Measurements from ENCODE around the gene MXRA7.
"Not testable (repeated sequence)": the region's sequence is repeated elsewhere in the genome, so short reads cannot be mapped to it uniquely, and the experiment has no call there.

MXRA7 gene, protein sequence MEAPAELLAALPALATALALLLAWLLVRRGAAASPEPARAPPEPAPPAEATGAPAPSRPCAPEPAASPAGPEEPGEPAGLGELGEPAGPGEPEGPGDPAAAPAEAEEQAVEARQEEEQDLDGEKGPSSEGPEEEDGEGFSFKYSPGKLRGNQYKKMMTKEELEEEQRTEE

DNA sequence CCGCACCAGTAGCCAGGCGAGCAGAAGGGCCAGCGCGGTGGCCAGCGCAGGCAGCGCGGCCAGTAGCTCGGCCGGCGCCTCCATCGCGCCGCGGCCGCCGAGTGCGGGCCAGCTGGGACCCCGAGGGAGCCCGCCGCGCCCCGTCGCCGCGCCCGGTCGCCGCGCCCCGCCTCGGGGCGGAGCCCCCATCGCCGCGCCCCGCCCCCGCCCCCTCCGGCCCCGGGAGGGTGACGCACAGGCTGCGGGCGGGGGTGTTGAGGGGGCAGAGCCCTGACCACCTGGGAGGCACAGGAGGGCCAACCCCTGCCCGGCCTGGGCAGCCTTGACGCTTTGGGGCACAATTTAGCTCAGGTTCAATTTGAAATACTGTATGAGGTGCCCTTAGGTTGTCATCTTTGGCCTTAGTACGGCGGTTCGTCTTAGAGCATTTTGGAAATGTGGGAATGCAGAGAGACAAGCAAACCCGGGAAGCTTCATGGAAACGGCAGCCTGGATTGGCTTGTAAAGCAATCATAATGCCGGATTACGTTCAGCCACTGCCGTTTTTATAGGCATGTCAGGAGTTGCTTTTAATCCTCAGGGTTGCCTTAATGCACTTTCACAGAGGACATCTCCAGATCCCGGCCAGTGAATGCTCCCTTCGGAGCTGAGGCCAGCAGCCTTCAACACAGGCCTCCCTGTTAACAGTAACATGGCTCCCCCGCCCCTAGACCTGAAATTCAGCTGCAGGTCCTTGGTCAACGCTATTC lies at the start of gene MXRA7:
Gene MXRA7, minus strand, starts transcription at position 103 of the 749 bp plus-strand sequence. Its CDS starts 19 bp downstream, at position 84.
- peak; percentile 47 for DNase-seq

DNA sequence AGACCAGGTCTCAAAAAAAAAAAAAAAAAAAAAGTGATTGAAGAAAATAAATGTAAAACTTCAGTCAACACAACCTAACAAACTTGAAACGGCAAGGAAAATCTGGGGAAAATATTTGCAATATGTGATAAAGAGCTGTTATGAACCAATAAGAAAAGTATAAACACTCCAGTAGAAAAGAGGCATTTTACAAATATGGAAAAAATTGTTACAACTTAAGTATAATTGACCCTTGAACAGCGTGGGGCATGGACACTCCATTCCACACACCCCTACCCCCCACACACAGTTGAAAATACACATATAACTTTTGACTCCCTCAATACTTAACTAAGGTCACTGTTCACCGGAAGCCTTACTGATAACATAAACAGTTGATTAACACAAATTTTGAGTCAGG lies 47.8 kb upstream of the MXRA7 start:
- no peak for DNase-seq

DNA sequence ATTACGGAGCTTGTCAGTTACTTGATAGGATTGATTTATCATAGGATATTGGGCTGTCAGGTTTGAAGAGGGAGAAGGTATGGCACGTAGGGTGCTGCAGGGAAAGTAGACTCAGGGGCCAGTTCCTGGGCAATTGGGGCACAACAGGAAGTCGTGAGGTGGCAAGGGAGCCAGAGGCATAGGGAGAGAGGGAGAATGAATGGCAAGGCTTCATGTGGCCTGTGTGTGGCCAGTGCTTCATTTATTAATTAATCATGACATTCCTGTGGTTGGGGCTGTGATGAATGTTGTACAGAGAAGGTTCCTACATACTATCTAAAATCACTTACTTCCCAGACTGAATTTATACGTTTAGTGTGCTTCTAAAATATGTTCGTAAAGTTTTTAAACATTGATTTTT lies 46.5 kb upstream of the MXRA7 start:
- DNase-seq: no peak

DNA sequence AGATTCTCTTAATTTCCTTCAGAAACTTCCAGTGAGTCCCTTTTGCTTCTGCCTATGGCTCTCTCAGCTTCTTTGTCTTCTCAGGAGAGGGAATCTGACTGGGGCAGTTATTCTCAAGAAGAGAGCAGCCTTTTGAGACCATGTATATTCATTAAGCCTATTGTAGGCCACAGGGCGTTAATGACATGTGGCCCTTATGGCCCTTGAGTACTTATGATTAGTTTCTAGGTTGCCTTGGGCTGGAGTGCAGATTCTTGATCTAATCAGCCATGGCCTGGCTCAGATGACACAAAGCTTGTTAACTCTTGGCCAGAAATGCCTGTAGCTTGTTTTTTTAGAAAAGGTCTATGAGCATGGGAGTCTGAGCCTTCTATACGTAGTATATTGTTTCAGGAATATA lies 44.5 kb upstream of the MXRA7 start:
- no peak for DNase-seq

DNA sequence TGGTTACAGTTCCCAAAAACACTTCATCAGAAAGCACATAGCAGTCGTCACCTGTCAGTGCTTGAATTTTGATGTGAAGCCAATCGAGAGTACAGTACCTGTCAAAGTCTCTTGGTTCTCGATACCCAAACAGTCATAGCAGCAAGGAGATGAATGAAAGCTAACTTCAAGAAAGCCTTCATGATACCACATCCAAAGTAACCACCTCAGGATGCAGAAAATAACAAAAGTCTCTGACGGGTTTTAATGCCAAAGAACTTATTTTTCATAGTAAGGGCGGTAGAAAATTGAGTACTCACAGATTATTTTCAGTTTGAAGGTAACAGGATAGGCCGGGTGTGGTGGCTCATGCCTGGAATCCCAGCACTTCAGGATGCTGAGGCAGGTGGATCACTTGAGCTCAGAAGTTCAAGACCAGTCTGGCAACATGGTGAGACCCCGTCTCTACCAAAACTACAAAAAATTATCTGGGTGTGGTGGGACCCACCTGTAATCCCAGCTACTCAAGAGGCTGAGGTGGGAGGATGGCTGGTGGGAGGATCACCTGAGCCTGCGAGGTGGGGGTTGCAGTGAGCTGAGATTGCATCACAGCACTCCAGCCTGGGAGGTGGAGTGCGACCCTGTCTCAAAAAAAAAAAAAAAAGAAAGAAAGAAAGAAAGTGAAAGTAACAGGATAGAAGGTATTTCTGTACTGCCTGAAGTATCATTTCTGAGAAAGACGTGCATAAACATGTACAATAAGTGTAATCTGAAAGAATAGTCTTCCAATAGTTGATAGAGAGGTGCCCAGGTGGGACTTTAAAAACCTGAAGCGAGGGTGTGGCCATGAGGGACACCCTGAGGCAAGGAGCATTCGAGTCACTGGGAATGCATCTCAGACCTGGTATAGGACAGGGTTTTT lies 42.5 kb upstream of the MXRA7 start:
- no peak for DNase-seq

DNA sequence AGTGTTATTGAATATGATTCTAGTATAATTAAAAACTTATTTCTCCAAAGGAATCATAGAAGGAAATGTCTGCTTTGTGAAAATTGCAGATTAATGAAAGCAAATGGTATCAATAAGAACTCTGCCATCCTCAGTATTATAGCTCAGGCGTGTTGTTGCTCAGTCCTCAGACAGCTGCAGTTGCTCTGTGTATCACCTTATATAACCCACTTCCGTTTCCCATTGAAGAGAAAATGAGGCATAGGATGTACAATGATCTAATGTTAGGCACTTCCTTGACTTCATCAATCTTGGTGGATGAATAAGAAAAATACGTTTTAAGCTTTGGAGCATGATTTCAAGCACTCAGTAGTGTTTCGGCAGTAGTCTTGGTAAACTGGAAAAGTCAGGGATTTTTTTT lies 41.2 kb upstream of the MXRA7 start:
- DNase-seq: no peak

DNA sequence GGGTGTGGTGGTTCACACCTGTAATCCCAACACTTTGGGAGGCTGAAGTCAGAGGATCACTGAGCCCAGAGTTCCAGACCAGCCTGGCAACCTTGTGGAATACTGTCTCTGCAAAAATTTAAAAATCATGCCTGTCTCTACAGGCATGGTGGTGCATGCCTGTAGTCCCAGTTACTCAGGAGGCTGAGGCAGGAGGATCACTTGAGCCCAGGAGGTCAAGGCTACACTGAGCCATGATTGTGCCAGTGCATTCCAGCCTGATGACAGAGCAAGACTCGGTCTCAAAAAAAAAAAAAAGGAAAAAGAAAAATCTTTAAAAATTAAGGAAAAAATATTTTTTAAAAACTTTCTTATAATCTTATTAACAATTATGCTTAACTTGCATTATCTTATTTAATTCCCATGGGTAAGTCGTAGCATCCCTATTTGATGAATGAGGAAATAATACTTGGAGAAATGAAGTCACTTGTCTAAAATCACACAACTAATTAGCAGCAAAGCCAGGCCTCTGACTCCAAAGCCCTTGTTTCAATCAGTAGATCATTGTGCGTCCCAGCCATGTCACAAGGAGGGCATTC lies 40.7 kb upstream of the MXRA7 start:
- no peak for DNase-seq

DNA sequence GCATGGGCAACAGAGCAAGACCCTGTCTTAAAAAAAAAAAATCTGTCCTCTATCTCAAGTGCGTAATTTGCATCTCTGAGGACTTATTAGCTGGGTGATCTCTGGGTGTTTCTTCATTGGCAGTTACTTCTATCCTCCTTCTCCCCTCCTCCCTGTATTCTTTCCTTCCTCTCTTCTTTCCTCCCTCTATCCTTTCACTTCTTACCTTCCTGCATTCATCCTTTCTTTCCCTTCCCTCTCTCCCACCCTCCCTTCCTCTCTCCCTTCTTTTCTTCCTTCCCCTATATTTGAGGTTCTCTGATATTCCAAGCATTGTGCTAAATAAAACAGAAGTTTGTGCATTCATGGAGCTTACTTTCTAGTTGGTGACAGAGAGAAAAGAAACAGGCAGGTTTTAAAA lies 37.9 kb upstream of the MXRA7 start:
- DNase-seq: no peak

DNA sequence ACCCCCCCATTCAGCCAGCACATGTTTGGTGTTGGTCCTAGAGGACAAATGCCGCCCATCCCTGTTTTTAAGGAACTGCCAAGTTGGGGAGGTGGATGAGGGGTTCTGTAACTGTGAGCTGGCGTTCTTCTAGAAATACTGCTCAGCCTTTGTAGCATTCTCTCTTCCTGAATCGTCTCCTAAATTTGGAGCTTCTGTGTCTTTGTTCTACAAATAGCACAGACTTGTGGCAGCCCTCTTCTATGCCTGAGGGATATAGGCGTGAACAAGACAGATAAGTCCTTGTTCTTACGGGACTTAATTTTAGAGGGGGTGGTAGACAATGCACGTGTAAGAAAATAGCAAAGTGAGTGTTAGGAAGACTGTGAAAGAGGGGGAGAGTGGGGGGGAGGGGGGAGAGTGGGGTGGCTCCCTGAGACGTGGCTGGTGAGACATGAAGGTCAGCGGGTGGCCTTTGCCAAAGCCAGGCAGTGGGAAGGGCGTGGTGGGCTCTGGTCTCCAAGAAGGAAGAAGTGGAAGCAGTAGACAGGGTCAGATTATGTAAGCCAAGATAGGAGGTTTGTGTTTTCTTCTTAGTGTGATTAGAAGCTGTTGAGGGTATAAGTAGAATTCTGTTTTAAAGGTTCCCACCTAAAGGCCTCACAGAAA lies 37.1 kb upstream of the MXRA7 start:
- no peak for DNase-seq

DNA sequence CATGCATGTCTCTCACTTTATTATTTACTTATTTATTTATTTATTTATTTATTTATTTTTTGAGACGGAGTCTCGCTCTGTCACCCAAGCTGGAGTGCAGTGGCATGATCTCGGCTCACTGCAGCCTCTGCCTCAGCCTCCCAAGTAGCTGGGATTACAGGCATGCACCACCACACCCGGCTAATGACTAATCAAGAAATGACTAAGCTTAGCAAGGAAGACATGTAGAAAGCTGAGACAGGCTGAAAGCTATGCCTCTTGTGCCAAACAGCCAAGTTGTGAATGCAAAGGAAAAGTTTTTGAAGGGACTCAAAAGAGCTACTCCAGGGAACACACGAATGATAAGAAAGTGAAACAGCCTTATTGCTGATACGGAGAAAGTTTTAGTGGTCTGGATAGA lies 35.0 kb upstream of the MXRA7 start:
- DNase-seq: not testable (repeated sequence)

DNA sequence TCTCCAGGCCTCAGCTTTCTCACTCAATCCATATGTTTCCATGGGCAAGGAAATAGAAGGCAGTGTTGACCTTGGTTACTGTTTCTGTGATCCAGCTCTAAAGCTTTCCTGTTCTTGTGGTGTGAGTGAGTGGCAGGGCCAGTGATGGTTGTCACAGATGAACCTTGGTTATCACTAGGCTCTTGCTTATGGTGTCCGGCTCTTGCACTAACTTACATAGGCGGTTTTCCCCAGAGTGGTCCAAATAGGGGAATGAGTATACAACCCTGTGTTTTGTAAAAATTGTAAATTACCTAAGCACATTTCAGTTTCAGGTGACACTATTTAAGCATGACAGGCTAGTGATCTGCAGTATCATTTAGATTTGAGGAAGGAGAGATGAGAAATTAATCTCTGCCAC lies 34.0 kb upstream of the MXRA7 start:
- no peak for DNase-seq

DNA sequence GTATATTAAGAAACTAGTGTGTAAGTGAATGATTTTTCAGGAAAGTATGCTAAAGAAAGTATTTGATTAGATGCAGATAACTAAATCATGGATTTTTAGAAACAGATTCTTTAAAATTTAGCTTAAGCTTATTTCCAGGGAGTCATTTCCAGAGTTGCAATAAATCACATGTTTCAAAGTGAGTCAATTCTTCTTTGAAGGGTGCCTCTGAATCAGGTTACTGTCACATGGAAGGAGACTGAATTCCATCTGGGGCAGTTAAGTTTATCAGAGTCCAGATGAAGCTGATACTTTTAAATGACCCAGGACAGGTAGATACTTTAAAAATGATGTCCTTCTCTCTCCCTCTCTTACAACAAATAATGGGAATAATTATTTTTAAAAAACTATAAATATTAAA lies 32.2 kb upstream of the MXRA7 start:
- DNase-seq: no peak

DNA sequence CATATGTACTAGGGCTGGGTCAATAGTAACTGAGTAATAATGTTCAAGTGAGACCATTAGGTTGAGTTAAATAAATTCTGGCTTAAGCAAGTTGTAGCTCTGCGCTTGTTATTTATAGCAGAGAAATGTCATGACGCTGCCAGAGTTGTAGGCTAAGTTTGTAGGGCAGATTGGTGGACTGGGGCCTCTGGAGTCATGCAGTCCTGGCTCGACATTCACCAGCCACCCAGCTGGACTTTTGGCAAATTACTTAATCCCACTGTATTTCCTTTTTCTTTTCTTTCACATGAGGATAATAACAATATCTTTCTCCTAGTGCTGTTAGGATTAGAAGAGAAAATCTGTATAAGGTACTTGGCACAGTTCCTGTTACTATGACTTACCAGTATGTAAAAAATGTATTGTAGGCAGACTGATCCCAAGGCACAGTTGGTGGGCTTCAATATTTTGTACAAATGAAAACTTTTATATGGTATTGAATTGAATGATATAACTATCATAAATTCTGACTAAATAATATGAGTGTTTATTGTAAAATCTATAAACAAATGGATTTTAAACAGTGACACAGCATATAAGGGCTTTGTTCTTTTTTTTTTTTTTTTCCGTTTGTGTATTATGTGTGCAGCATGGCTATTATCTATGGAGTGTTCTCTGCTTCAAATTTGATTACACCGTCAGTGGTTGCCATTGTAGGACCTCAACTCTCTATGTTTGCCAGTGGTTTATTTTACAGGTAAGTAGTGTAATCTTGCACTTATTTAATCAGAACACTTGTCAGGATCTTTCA lies 29.8 kb upstream of the MXRA7 start:
- DNase-seq: no peak

DNA sequence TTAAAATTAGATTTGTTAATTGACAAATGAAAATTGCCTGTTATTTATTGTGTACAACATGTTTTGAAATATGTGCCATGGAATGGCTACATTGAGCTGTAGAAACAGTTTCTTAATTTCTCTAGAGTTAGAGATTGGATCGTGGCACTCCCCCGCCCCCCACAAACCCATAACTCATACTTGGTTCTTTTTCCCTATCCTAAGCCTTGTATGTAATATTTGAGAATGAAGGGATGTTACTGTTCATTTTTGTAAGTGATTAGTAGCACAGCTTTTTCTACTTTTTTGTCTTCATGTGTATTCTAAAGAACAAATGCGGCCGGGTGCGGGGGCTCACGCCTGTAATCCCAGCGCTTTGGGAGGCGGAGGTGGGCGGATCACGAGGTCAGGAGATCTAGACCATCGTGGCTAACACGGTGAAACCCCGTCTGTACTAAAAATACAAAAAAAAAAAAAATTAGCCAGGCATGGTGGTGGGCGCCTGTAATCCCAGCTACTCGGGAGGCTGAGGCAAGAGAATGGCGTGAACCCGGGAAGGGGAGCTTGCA lies 28.9 kb upstream of the MXRA7 start:
- not testable (repeated sequence) for DNase-seq

DNA sequence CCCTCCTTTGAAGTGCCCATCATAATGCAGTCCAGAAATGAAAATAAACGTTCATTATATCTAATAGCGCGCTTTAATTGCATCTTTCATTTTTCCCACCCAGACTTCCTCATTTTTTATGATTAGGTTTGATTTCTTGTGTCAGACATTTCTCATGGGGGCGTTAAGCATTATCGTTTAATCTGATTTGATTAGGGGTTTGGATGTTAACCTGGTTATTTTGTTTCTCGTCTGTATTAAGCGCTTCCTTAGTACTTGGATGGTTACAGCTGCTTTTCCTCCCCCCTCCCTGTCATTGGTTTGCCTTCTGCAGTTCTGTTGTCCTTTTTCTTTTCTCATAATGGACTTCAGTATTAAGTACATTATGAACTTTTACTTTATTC lies 27.7 kb upstream of the MXRA7 start:
- DNase-seq: no peak

DNA sequence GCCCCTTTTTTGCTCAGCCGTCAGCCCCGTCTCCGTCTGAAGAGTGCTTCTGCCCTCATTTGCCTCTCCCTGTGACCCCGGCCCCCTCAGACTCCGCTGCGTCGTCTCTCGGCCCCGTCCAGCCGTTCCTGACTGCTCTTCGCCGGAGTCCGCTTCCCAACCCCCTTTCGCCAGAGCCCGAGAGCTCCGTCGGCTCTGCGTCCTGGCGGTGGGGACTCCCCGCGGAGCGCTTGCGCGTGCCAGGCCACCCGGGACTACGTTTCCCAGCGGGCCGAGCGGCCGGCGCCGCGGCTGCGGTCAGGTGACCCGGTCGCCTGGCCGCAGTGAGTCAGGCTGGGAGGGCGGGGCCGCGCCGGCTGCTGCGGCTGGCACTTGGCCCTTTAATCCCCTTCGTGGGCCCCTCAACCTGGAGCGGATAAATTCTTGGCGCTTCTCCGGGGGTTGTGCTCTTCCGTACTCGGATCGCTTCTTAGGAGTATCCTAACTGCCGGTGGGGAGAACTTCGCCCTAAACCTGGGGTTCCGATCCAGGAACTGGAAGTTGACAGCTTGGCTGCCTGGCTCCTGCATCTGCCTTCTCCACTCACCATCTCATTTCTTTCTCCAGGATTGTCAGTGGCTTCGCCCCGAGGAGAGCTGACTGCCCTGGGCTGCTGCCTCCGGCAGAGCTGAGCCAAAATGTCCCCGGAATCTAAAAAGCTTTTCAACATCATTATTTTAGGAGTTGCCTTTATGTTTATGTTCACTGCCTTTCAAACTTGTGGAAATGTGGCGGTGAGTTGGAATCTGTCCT lies 27.1 kb upstream of the MXRA7 start, which contains the start of gene MFSD11:
Gene MFSD11, plus strand, starts transcription at position 444 of the 792 bp plus-strand sequence. Its CDS starts 234 bp downstream, at position 678.
- DNase-seq: peak; percentile 96

DNA sequence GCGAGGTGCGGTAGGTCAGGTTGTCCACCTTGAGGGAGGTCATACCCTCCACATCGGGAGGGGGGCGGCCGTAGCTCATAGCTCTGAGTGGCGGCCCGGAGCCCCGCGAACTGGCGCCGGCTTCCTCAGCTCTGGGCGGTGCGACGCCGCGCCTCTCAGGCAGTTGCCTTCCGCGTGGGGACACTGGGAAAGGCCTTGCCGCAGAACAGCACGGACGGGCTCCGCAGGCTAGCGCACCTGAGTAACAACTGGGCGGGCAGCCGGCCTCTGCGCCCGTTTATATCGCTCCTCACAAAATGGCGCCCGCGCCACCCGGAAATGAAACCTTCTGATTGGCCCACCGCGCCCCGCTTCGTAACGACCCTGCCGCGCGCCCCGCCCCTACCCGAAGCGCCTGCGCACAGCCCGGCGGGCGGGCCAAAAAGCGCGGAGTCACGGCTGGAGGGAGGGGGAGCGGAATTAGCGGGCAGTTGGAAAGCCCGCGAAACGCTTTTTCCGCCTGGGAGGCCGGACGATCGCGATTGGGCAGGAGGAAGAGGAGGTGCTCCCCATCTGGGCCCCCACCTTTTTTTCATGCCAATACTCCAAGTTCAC lies 26.4 kb upstream of the MXRA7 start, which contains the start of gene SRSF2:
Gene SRSF2, minus strand, starts transcription at position 250 of the 594 bp plus-strand sequence. Its CDS starts 171 bp downstream, at position 79.
- DNase-seq: peak; percentile 99

DNA sequence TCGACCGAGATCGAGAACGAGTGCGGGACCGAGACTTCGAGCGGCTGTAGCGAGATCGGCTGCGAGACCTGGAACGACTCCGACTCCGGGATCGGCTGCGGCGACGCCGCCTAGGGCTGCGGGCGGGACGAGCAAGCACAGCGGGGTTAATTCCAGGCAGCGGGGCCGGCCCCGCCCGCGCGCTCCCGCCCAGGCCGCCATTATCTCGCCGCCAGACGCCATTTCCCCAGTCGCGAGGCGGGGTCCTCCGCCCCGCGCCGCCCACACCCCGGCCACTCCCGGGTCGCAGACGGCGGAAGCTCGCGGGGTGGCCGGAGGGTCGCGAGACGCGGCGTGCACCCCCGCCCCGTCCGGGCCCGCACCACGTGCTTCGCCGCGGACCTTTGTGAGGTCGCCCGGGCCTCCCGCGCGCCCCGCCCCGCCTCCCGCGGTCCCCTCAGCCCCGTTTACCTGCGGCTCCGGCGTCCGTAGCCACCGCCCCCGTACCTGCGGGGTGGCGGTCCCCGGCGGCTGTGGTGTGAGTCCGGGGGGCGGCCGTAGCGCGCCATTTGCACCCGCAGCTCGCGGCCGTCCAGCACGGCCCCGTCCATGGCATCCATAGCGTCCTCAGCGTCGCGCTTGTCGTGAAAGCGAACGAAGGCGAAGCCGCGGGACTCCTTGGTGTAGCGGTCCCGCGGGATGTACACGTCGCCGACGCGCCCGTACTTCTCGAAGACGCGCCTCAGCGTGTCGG lies 25.8 kb upstream of the MXRA7 start:
- DNase-seq: peak; percentile 61

DNA sequence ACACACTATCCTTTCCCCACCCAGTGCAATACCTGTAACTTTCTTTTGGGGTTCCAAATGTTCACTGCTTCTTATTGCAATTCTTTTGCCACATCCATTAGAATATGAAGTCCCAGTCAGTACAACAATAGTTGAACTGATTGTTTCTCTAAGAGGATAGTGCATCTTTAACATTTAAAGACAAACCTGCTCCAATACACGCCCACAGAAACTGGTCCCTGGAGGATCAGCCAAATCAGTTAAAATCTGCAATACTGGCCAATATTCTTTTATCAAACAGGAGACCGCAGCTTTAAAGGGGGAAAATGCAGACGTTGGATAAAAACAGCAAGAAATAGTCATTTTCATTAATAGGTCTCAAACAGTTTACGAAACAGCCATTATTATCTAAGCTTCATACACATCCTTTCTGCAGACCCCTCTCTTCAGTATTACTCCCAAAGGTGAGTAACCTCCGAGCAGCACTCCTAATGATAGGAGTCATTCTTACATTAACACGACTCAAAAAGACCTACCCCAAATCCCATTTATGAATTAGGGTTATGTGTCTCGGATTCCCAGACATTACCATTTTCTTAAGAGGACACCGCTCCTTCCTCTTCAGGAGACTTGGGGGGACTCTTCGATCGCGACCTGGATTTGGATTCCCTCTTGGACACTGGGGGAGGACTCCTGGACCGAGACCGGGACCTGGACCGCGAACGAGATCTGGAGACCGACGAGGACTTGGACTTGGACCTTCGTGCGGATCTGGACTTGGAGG lies 25.0 kb upstream of the MXRA7 start:
- peak; percentile 51 for DNase-seq

Measured in NCI-H2171 treated with DMSO at 0.1 percent for 48 hours (cell line).